Stimulated activated memory B cell treated with anti-CD40 and anti-IgM and Interleukin-4, amounts not matched to agents 10 μg/mL and 1 μg/mL and 100 μg/mL, for 72 hours (primary cell): ENCODE measurements around the gene AUTS2.

ENCODE experiments used
- ATAC-seq: fragments of 150-1000 bp; cut with Tn5 transposase; 2 replicates; pipeline ENCODE4 v1.10.0; 2021
- H3K27ac Mint-ChIP-seq: one replicate; pipeline ENCODE4 v1.8.0; 2022; ENCODE audit warnings: mild to moderate bottlenecking, mixed read lengths
- H3K27me3 Mint-ChIP-seq: one replicate; pipeline ENCODE4 v1.8.0; 2022; ENCODE audit warnings: mixed read lengths
- H3K36me3 Mint-ChIP-seq: one replicate; pipeline ENCODE4 v1.8.0; 2022; ENCODE audit warnings: mixed read lengths
- H3K4me1 Mint-ChIP-seq: one replicate; pipeline ENCODE4 v1.8.0; 2022; ENCODE audit warnings: mixed read lengths
- H3K4me3 Mint-ChIP-seq: one replicate; pipeline ENCODE4 v1.8.0; 2022; ENCODE audit warnings: mild to moderate bottlenecking, moderate library complexity, mixed read lengths
- H3K9me3 Mint-ChIP-seq: one replicate; pipeline ENCODE4 v1.8.0; 2022; ENCODE audit warnings: mixed read lengths

Gene AUTS2

GRCh38 chr7:69609541-69610373 is 11.5 kb downstream of the AUTS2 start:
- H3K4me3 Mint-ChIP-seq = no peak overlapping the region
- no peaks in the 10 kb centered on the region for H3K9me3 Mint-ChIP-seq

GRCh38 chr7:69610374-69611084 is 12.3 kb downstream of the AUTS2 start:
- Mint-ChIP-seq H3K36me3 (no peaks in the 10 kb centered on the region), H3K27me3 (no peaks in the 10 kb centered on the region), H3K9me3 (no peaks in the 10 kb centered on the region), H3K4me1 (peaks cover 9% of the 10 kb centered on the region), H3K4me3 (no peak overlapping the region), H3K27ac (no peak overlapping the region)
- no peak for ATAC-seq

More at GRCh38 chr7:69609541-69610373, 11.5 kb downstream of the AUTS2 start:
- ATAC-seq = no peak
- Mint-ChIP-seq H3K27me3 (no peaks in the 10 kb centered on the region), H3K4me1 (peaks cover 9% of the 10 kb centered on the region), H3K36me3 (no peaks in the 10 kb centered on the region), H3K27ac (no peak overlapping the region)

GRCh38 chr7:69612981-69613380 is 14.7 kb downstream of the AUTS2 start:
- no peak for ATAC-seq
- H3K36me3 Mint-ChIP-seq = no peaks in the 10 kb centered on the region
- H3K4me1 Mint-ChIP-seq = peaks cover 15% of the 10 kb centered on the region
- H3K27me3 Mint-ChIP-seq = no peaks in the 10 kb centered on the region
- H3K27ac Mint-ChIP-seq = no peak overlapping the region
- H3K4me3 Mint-ChIP-seq = no peak overlapping the region
- H3K9me3 Mint-ChIP-seq = no peaks in the 10 kb centered on the region

- no peaks in the 10 kb centered on the region for H3K9me3 Mint-ChIP-seq
- H3K27me3 Mint-ChIP-seq = no peaks in the 10 kb centered on the region
- no peak overlapping the region for H3K27ac Mint-ChIP-seq
- peaks cover 16% of the 10 kb centered on the region for H3K4me1 Mint-ChIP-seq
- no peak overlapping the region for H3K4me3 Mint-ChIP-seq
- no peaks in the 10 kb centered on the region for H3K36me3 Mint-ChIP-seq
- ATAC-seq = no peak
These were observed 15.6 kb downstream of the AUTS2 start for GRCh38 chr7:69613846-69614245.

- no peak overlapping the region for H3K27ac Mint-ChIP-seq
- no peak for ATAC-seq
- H3K36me3 Mint-ChIP-seq = no peaks in the 10 kb centered on the region
- no peaks in the 10 kb centered on the region for H3K27me3 Mint-ChIP-seq
- H3K4me1 Mint-ChIP-seq = peaks cover 21% of the 10 kb centered on the region
- H3K4me3 Mint-ChIP-seq = no peak overlapping the region
- no peaks in the 10 kb centered on the region for H3K9me3 Mint-ChIP-seq
These were observed 17.4 kb downstream of the AUTS2 start for GRCh38 chr7:69615685-69616084.

GRCh38 chr7:69617364-69617763 is 19.1 kb downstream of the AUTS2 start:
- no peak overlapping the region for H3K4me3 Mint-ChIP-seq
- H3K36me3 Mint-ChIP-seq = no peaks in the 10 kb centered on the region
- H3K27me3 Mint-ChIP-seq = no peaks in the 10 kb centered on the region
- no peaks in the 10 kb centered on the region for H3K9me3 Mint-ChIP-seq
- H3K4me1 Mint-ChIP-seq = peaks cover 21% of the 10 kb centered on the region
- ATAC-seq = no peak
- H3K27ac Mint-ChIP-seq = no peak overlapping the region

- peaks cover 21% of the 10 kb centered on the region for H3K4me1 Mint-ChIP-seq
- H3K27me3 Mint-ChIP-seq = no peaks in the 10 kb centered on the region
- ATAC-seq = no peak
- no peaks in the 10 kb centered on the region for H3K36me3 Mint-ChIP-seq
- H3K9me3 Mint-ChIP-seq = no peaks in the 10 kb centered on the region
- H3K4me3 Mint-ChIP-seq = no peak overlapping the region
- H3K27ac Mint-ChIP-seq = peak overlapping the region; percentile 13
These were observed 20.8 kb downstream of the AUTS2 start for GRCh38 chr7:69619054-69619453.

- Mint-ChIP-seq H3K36me3 (no peaks in the 10 kb centered on the region), H3K4me3 (no peak overlapping the region), H3K9me3 (no peaks in the 10 kb centered on the region), H3K27ac (no peak overlapping the region), H3K27me3 (no peaks in the 10 kb centered on the region), H3K4me1 (peaks cover 24% of the 10 kb centered on the region)
- no peak for ATAC-seq
These were observed 21.4 kb downstream of the AUTS2 start for GRCh38 chr7:69619635-69620034.

- Mint-ChIP-seq H3K27me3 (no peaks in the 10 kb centered on the region), H3K4me1 (peaks cover 28% of the 10 kb centered on the region)
- no peak for ATAC-seq
These were observed 21.8 kb downstream of the AUTS2 start for GRCh38 chr7:69620063-69620462.

GRCh38 chr7:69620650-69621049 is 22.4 kb downstream of the AUTS2 start:
- no peak overlapping the region for H3K4me3 Mint-ChIP-seq
- H3K27ac Mint-ChIP-seq = no peak overlapping the region
- ATAC-seq = no peak
- no peaks in the 10 kb centered on the region for H3K9me3 Mint-ChIP-seq
- H3K27me3 Mint-ChIP-seq = no peaks in the 10 kb centered on the region
- peaks cover 30% of the 10 kb centered on the region for H3K4me1 Mint-ChIP-seq
- H3K36me3 Mint-ChIP-seq = no peaks in the 10 kb centered on the region

More at GRCh38 chr7:69620063-69620462, 21.8 kb downstream of the AUTS2 start:
- no peak overlapping the region for H3K4me3 Mint-ChIP-seq
- H3K27ac Mint-ChIP-seq = no peak overlapping the region
- no peaks in the 10 kb centered on the region for H3K36me3 Mint-ChIP-seq
- no peaks in the 10 kb centered on the region for H3K9me3 Mint-ChIP-seq

- Mint-ChIP-seq H3K4me1 (peaks cover 26% of the 10 kb centered on the region), H3K4me3 (no peak overlapping the region), H3K36me3 (no peaks in the 10 kb centered on the region), H3K9me3 (no peaks in the 10 kb centered on the region), H3K27ac (no peak overlapping the region), H3K27me3 (no peaks in the 10 kb centered on the region)
- no peak for ATAC-seq
These were observed 23.9 kb downstream of the AUTS2 start for GRCh38 chr7:69622014-69622835.

- no peak overlapping the region for H3K27ac Mint-ChIP-seq
- H3K4me1 Mint-ChIP-seq = peaks cover 24% of the 10 kb centered on the region
- no peak overlapping the region for H3K4me3 Mint-ChIP-seq
- no peaks in the 10 kb centered on the region for H3K27me3 Mint-ChIP-seq
- no peak for ATAC-seq
- no peaks in the 10 kb centered on the region for H3K36me3 Mint-ChIP-seq
- H3K9me3 Mint-ChIP-seq = no peaks in the 10 kb centered on the region
These were observed 24.7 kb downstream of the AUTS2 start for GRCh38 chr7:69622960-69623359.

GRCh38 chr7:69624435-69625230 is 26.4 kb downstream of the AUTS2 start:
- H3K27me3 Mint-ChIP-seq = no peaks in the 10 kb centered on the region
- no peak overlapping the region for H3K4me3 Mint-ChIP-seq
- ATAC-seq = no peak
- H3K9me3 Mint-ChIP-seq = no peaks in the 10 kb centered on the region
- H3K36me3 Mint-ChIP-seq = no peaks in the 10 kb centered on the region
- H3K4me1 Mint-ChIP-seq = peaks cover 21% of the 10 kb centered on the region
- H3K27ac Mint-ChIP-seq = no peak overlapping the region

GRCh38 chr7:69625238-69625637 is 27.0 kb downstream of the AUTS2 start:
- H3K27me3 Mint-ChIP-seq = no peaks in the 10 kb centered on the region
- H3K4me1 Mint-ChIP-seq = peaks cover 18% of the 10 kb centered on the region
- no peaks in the 10 kb centered on the region for H3K9me3 Mint-ChIP-seq
- H3K4me3 Mint-ChIP-seq = no peak overlapping the region
- ATAC-seq = no peak
- no peak overlapping the region for H3K27ac Mint-ChIP-seq
- H3K36me3 Mint-ChIP-seq = no peaks in the 10 kb centered on the region

- H3K36me3 Mint-ChIP-seq = no peaks in the 10 kb centered on the region
- peaks cover 19% of the 10 kb centered on the region for H3K4me1 Mint-ChIP-seq
These were observed 27.5 kb downstream of the AUTS2 start for GRCh38 chr7:69625798-69626197.

More at GRCh38 chr7:69625798-69626197, 27.5 kb downstream of the AUTS2 start:
- Mint-ChIP-seq H3K4me3 (no peak overlapping the region), H3K27ac (no peak overlapping the region), H3K27me3 (no peaks in the 10 kb centered on the region), H3K9me3 (no peaks in the 10 kb centered on the region)
- no peak for ATAC-seq
